Right hindlimb (tissue), 1 donor: Measurements from ENCODE around the gene BEAN1.
"Not testable (repeated sequence)": the region's sequence is repeated elsewhere in the genome, so short reads cannot be mapped to it uniquely, and the experiment has no call there.

ENCODE experiments used
- DNase-seq: peaks from one replicate; pipeline ENCODE4 v3.0.0-alpha.2; 2018

The BEAN1 gene

DNA sequence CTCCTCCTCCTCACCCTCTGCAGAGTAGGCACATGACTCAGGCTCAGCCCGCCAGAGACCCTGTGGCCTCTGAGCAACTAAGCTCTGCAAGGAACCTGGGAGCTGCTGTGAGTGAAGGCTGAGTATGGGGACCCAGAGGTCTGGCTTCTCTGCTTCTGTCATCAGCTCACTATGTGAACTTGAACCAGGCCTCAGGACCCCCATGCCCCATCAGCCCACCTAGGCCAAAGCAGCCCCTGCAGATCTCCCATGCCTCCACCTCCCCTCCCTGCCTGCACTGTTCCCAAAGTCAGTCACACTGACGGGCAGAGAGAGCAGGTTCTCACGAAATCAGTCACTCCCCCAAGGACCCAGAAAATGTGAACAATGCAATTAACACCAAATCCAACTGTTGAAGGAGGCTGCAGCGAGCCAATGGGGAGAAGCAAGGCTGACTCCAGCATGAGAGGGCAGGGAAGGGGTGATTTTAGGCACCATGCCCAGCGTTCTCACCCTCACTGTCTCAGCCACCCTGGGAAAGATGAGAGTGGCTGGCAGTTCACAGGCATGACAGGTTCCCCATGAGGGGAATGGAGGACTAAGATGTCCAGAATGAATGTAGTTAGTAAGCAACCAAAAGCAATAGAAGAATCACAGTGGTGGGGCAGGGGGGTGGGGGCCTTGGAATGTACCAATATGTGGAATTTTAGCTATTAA lies 60.6 kb downstream of the BEAN1 start:
- no peak for DNase-seq

GRCh38 chr16:66488505-66488904 lies 61.4 kb downstream of the BEAN1 start:
- DNase-seq = no peak

DNA sequence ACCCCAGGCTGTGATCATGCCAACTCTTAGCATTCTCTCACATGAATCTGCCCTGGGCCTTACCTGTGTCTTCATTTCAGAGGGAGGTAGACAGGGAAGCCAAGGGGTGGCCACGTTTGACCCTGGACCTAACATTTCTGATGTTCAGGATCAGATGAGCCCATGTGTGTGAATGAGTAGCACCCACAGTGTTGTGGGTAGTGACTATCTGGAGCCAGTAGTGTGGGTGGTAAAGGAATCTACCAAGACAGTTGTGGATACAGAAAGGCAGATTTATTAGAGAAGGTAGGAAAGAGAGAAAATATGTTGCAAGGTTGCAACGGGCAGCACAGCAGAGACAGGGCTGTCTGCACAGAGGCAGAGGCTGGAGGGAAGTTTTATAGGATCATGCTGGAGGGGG lies 62.3 kb downstream of the BEAN1 start:
- DNase-seq = no peak

DNA sequence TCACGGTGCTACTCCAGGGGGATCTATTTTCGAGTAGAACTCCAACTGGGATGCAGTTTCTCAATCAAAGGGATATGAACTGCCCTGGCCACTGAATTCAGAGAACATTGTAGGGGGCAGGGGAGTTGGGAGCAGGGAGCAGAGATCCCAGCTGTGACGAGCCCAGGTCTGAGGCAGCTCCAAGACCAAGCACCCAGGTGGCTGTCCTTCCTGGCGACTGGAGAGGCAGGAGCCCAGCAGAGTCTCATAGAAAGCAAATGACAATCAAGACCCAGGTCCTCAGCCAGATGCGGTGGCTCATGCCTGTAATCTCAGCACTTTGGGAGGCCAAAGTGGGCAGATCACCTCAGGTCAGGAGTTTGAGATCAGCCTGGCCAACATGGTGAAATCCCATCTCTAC lies 62.7 kb downstream of the BEAN1 start:
- DNase-seq = no peak

DNA sequence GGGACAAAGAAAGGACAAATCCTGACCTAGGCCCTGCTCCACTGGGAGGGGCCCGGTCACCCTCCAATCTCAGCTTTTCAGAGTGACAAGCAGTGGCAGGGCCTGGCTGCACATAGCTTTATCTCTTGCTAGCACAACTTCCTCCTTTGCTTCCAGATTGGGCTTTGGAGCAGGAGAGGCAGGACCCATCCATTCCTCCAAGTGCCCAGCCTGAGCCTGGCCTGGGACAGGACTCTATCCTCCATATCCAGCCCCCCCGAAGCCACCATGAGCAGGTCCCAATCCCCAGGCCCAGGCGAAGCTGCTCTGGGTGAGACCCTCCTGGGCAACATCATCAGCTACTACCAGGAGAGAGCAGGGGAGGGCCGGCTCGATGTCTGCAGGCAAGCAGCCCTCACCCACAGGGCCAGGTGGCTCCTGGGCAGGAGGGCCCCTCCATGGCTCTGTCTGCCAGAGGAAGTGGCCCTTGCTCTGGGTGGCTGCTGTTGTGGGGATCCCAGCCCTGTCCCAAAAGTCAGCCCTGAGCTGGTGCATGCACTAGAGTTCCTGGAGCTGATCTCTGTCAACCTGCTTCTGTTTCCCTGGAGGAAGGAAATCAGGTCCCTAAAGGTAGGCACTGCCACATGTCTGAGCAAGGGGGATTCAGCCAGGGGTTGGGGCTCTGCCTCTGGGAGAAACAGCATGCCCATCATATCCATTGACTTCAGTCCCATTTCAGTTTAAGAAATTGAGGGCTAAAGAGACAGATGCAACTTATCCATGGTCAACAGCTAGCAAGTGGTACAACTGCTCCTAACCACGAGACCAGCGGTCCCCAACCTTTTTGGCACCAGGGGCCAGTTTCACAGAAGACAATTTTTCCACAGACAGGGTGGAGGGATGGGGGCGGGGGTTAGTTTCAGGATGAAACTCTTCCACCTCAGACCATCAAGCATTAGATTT lies 64.0 kb downstream of the BEAN1 start:
- no peak for DNase-seq

DNA sequence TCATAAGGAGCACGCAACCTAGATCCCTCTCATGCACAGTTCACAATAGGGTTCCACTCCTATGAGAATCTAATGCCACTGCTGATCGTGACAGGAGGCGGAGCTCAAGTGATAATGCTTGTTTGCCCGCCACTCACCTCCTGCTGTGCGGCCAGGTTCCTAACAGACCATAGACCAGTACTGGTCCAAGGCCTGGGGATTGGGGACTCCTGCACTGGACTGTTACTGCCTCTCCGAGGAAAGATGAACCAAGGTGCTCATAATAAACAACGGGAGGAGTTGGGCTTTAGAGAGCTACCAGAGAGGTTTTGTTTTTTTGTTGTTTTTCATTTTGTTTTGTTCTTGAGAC lies 64.6 kb downstream of the BEAN1 start:
- DNase-seq = no peak

- DNase-seq = no peak
These were observed 66.7 kb downstream of the BEAN1 start for GRCh38 chr16:66493490-66494401.

- DNase-seq = no peak
These were observed 67.8 kb downstream of the BEAN1 start for GRCh38 chr16:66494916-66495315.

- DNase-seq = no peak
These were observed 68.3 kb downstream of the BEAN1 start for GRCh38 chr16:66495440-66495839.

GRCh38 chr16:66496226-66496625 lies 69.1 kb downstream of the BEAN1 start:
- DNase-seq = not testable (repeated sequence)

DNA sequence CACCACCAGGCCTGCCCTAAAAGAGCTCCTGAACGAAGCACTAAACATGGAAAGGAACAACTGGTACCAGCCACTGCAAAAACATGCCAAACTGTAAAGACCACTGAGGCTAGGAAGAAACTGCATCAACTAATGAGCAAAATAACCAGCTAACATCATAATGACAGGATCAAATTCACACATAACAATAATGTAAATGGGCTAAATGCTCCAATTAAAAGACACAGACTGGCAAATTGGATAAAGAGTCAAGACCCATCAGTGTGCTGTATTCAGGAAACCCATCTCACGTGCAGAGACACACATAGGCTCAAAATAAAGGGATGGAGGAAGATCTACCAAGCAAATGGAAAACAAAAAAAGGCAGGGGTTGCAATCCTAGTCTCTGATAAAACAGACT lies 70.8 kb downstream of the BEAN1 start:
- DNase-seq = not testable (repeated sequence)

DNA sequence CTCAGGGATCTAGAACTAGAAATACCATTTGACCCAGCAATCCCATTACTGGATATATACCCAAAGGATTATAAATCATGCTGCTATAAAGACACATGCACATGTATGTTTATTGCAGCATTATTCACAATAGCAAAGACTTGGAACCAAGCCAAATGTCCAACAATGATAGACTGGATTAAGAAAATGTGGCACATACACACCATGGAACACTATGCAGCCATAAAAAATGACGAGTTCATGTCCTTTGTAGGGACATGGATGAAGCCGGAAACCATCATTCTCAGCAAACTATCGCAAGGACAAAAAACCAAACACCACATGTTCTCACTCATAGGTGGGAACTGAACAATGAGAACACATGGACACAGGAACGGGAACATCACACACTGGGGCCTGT lies 74.5 kb downstream of the BEAN1 start:
- not testable (repeated sequence) for DNase-seq

DNA sequence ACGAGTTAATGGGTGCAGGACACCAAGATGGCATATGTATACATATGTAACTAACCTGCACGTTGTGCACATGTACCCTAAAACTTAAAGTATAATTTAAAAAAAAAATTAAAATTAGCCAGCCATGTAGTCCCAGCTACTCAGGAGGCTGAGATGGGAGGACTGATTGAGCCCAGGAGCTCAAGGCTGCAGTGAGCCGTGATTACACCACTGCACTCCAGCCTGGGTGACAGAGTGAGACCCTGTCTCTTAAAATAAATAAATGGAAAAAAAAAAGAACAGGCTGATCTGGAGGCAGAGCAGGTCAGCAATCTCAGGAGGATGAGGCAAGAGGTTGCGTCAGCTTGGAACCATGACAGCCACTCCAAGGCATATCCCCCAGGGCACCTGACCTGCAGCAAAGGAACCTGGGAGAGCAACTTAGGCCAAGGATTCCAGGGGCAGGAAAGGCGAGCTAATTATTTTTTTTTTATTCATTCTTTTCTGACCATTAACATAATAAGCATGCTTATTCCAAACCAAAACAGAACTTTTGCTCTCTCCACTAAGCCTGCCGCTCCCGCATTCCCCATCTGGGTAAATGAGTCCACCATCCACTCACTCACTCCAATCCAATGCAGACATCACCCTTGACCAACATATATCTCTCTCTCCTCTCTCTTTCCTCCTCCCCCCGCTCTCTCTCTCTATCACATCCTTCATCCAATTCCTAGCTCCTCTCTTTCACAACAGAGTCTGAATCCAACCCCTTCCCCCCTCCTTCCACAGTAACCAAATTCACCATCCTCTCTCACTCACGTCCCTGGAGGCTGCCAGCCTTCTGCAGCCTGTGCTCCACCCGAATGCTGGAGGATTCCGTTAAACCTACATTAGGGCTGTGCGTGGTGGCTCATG lies 75.2 kb downstream of the BEAN1 start:
- no peak for DNase-seq

GRCh38 chr16:66503030-66503429 lies 75.9 kb downstream of the BEAN1 start:
- no peak for DNase-seq

DNA sequence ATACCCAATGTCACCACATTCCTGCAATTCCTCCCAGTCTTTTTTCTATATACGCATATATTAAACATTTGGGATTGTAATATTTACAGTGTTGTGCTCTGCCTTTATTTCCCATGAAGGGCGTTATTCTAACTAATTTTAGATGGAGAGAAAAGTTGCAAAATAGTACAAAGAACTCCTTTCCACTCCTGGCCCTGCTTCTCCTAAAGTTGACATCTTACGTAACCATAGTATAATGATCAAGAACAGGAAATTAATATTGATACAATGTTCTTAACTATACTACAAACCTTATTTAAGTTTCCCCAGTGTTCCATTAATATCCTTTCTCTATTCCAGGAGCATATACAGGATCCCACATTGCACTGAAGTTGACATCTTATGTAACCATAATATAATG lies 76.5 kb downstream of the BEAN1 start:
- DNase-seq = no peak

- no peak for DNase-seq
These were observed 80.7 kb downstream of the BEAN1 start for GRCh38 chr16:66507731-66508239.

DNA sequence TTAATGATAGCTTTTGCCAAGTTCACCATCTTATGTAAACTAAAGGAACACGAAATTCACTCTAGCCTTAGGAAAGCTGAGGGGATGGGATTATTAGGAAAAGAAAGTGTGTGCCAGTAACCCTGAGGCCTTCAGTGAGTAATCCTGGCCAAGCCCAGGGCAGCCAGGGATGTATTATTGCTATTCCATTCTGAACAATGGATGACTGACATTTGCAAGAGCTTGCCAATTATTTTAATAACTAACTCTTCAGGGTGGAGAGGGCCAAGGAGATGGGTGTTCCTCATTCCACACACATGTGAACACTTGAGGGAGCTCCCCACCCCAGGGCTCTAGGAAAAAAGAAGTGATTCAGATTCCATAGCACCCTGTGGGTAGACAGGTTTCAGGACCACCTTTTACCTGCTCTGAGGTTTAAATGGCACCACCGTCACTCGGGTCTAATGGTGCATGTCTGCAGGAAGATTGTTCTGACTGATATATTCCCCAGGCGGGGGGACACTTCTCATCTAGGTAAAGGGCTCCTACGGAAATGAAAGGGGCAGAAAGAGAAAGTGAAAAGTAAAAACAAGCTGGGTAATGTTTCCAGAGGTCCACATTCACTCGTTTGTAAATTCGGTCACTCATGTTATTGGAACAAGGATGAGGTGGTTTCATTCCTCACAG lies 81.3 kb downstream of the BEAN1 start:
- no peak for DNase-seq

GRCh38 chr16:66508914-66509496 lies 81.9 kb downstream of the BEAN1 start:
- no peak for DNase-seq

GRCh38 chr16:66509576-66509975 lies 82.5 kb downstream of the BEAN1 start:
- DNase-seq = no peak

DNA sequence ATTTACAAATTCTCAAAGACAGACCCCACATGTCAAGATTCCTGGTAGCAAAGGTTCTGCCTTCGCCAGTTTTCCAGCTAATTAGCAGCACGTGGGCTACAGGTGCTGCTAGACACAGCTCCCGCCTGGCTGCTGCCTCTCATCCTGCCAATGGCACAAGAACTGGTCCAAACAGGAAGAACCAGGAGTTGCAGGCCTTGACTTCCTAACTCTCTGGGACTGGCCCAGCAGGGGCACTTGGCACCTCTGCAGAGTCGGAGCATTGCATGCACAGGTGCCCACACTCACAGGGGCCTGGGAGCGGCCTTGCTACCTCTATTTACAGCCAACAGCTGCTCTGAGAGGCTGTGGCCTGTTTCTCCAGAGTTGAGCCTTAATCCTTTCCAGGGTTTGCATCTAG lies 83.2 kb downstream of the BEAN1 start:
- no peak for DNase-seq
